Measurements from ENCODE around the gene KCNAB2. TPM values are rescaled to one million over a fixed set of nuclear protein-coding genes. Genes with fewer than 3 reads are reported as not detected.

KCNAB2 gene
- total RNA-seq, 2 donors from 2014 or later, result 2.0 to 5.5 TPM

DNA sequence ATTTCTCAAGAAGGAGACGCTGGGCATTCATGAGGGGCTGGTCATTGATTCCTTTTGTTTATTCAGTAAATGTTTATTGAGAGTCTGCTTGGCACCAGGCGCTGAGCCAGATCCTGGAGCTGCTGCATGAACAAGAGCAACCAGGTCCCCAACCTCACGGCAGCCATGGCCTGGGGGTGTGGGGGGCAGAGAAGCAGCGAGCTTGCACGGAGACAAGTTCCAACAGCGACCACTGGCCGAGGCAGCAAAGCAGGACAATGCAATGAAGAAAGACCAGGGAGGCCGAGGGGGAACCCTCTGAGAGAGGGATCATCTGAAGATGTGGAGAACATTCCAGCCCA lies 7.5 kb downstream of the KCNAB2 start:
- intact Hi-C loops (cut with DNase I), result loop anchor here (5.0 to 10.0 kb wide), 3 partner anchors 122 to 292 kb away; partner anchors contain the start of gene HES3
- WGBS, result 17% methylated on average over 8 of the region's 8 CpGs
- Histone ChIP-seq H3K9me3 (no peaks in the 10 kb centered on the region), H3K36me3 (no peaks in the 10 kb centered on the region), H3K4me1 (replicated peaks) (peaks cover 7% of the 10 kb centered on the region), H3K27me3 (replicated peaks; ENCODE audit: insufficient read depth) (no peaks in the 10 kb centered on the region), H3K27ac (no peak overlapping the region), H3K4me3 (no peak overlapping the region)
- TF ChIP-seq CTCF (IDR thresholded peaks at IDR 0.05), result no peak
- no peak for TF ChIP-seq POLR2A (IDR thresholded peaks at IDR 0.05)
- TF ChIP-seq POLR2AphosphoS5 (IDR thresholded peaks at IDR 0.05), result no peak
- DNase-seq (ENCODE audit: low spot score), result no peak

DNA sequence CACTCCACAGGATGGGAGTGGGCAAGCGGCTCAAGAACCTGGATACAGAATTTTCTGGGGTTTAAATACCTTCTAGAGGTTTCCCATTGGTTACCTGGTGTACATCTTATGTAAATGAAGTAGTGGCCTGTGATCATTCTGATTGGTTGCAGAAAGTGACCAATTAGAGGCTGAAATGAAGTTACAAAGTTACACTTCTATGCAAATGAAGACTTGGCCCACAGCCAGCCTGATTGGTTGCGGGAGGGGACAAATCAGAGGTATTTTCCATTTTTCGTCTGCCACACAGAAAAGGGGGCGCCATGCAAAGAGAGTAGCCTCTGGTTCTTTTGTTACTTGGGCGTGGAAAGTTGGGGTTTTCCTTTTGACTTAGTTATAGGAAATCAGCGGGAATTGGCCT lies 8.9 kb downstream of the KCNAB2 start:
- TF ChIP-seq POLR2A (IDR thresholded peaks at IDR 0.05), result no peak
- no peak for TF ChIP-seq POLR2AphosphoS5 (IDR thresholded peaks at IDR 0.05)
- no peak for TF ChIP-seq CTCF (IDR thresholded peaks at IDR 0.05)
- Histone ChIP-seq H3K27me3 (replicated peaks; ENCODE audit: insufficient read depth) (no peaks in the 10 kb centered on the region), H3K4me3 (no peak overlapping the region), H3K4me1 (replicated peaks) (peaks cover 7% of the 10 kb centered on the region), H3K36me3 (no peaks in the 10 kb centered on the region), H3K9me3 (no peaks in the 10 kb centered on the region), H3K27ac (no peak overlapping the region)
- no peak for DNase-seq (ENCODE audit: low spot score)
- intact Hi-C loops (cut with DNase I), result loop anchor here (5.0 to 10.0 kb wide), 3 partner anchors 120 to 290 kb away; partner anchors contain the start of gene HES3
- WGBS, result 77% methylated on average over 6 of the region's 6 CpGs

DNA sequence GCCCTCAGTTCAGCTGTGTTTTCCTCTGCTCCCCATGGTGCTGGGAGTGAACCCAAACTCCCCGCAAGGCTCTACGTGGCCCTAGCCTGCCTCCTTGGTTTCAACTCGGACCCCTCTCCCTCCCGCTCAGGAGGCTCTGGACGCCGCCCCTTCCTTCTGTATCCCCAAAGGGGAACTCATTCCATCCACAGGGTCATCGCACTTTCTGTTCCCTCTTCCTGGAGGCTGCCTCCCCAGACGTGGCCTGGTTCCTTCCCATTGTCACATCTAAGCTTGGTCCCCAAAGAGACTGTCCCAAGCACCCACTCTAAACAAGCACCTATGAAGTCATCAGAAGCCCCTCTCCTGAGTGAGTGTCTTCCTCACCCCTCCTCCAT lies 10.9 kb downstream of the KCNAB2 start:
- TF ChIP-seq CTCF (IDR thresholded peaks at IDR 0.05) (no peak), POLR2A (IDR thresholded peaks at IDR 0.05) (no peak), POLR2AphosphoS5 (IDR thresholded peaks at IDR 0.05) (no peak)
- Histone ChIP-seq H3K27ac (no peak overlapping the region), H3K4me1 (replicated peaks) (peaks cover 7% of the 10 kb centered on the region), H3K9me3 (no peaks in the 10 kb centered on the region), H3K4me3 (no peak overlapping the region), H3K36me3 (no peaks in the 10 kb centered on the region), H3K27me3 (replicated peaks; ENCODE audit: insufficient read depth) (no peaks in the 10 kb centered on the region)
- WGBS, result 83% methylated on average over 8 of the region's 8 CpGs
- DNase-seq (ENCODE audit: low spot score), result no peak
- intact Hi-C loops (cut with DNase I), result loop anchor here (10.0 kb wide), 2 partner anchors 118 to 288 kb away; no protein-coding TSS in a partner anchor

DNA sequence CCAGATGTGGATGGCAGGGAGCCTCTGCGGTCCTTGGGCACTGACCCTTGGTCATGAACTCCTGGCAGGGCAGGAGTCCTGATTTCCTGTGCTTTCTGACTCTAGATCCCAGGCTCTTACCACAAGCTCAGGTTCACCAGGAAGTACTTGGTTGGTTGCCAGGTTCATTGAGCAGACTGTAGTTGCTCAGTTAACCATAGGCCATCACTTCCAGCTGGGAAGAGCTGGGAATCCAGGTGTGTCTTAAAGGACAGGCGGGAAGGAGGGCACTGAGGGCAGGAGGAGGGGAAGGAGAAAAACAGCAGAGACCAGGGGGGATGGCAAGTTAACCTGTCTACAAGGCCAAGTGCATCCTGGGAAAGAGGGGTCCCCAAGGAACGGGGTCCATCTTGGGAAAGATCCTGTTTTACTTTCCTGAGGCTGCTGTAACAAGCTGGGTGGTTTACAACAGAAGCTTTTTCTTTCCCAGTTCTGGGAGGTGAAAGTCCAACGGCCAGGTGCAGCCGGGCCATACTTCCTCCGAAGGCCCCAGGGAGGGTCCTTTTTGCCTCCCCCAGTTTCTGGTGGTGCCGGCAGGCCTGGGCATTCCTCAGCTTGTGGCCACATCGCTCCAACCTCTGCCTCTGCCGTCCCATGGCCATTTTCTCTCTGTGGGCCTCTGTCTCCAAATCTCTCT lies 11.6 kb downstream of the KCNAB2 start:
- TF ChIP-seq POLR2AphosphoS5 (IDR thresholded peaks at IDR 0.05) (no peak), CTCF (IDR thresholded peaks at IDR 0.05) (no peak)
- Histone ChIP-seq H3K9me3 (no peaks in the 10 kb centered on the region), H3K27ac (no peak overlapping the region), H3K4me3 (no peak overlapping the region), H3K27me3 (replicated peaks; ENCODE audit: insufficient read depth) (no peaks in the 10 kb centered on the region), H3K36me3 (no peaks in the 10 kb centered on the region), H3K4me1 (replicated peaks) (peaks cover 7% of the 10 kb centered on the region)
- intact Hi-C loops (cut with DNase I), result loop anchor here (10.0 kb wide), 2 partner anchors 117 to 287 kb away; no protein-coding TSS in a partner anchor
- 88% methylated on average over 9 of the region's 9 CpGs for WGBS
- no peak for DNase-seq (ENCODE audit: low spot score)

DNA sequence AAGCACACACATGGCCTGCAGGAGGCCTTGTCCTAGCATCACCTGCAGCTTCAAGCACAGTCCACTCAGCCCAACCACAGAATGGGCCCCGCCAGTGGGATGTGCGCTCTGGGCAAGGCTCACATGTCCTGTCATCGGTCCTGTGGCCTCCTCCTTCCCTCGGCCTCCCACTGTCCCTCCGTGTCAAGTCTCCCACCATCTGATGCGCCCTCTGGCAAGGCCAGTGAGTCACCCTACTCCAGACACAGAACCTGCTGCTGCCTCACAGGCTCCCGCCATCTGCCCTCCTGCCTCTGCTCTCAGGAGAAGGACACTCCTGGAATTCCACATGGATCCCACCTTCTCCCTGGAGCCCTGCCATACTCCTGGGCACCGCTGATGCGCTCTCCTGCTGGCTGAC lies 14.2 kb downstream of the KCNAB2 start:
- 89% methylated on average over 9 of the region's 9 CpGs for WGBS
- Histone ChIP-seq H3K27me3 (replicated peaks; ENCODE audit: insufficient read depth) (no peaks in the 10 kb centered on the region), H3K27ac (no peak overlapping the region), H3K4me3 (no peak overlapping the region), H3K36me3 (no peaks in the 10 kb centered on the region), H3K9me3 (no peaks in the 10 kb centered on the region), H3K4me1 (replicated peaks) (no peaks in the 10 kb centered on the region)
- intact Hi-C loops (cut with DNase I), result loop anchor here (10.0 kb wide), 2 partner anchors 115 to 285 kb away; no protein-coding TSS in a partner anchor
- no peak for TF ChIP-seq POLR2A (IDR thresholded peaks at IDR 0.05)
- TF ChIP-seq CTCF (IDR thresholded peaks at IDR 0.05), result no peak
- no peak for TF ChIP-seq POLR2AphosphoS5 (IDR thresholded peaks at IDR 0.05)
- no peak for DNase-seq (ENCODE audit: low spot score)

Data from prostate gland (tissue), 2 donors.